ENCODE data around the gene STT3B.

The STT3B gene

DNA sequence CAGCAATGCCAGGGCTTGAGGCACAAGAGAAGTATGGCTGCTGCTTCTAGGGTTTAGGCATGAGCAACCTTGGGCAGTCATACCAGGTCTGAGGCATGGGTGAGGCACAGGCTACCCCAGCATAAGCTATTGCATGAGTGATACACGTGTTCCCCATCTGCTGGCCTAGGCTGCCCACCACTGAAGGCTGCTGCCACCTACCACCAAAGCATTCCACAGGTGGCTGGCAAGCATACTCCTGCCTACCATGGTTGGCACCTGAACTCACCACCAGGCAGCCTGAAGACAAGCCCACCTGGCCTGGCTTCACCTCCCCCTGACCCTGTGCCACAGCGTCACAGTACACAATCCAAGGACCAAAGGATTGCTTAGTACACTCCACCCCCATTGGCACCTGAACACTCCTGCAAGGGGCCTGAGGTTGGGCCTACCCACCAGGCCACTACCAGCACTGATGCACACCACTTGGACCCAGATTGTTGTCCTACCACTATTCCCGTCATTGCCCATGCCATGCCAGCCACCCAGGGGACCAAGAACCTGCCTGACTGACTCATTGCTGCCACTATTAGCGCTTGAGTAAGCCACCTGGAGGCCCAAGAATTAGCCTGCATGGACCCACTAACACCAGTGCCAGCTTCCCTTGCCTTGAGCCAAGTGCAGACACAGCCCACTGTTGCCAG lies 115.7 kb downstream of the STT3B start:
- DNase-seq (ENCODE audit: low spot score) = no peak

- DNase-seq (ENCODE audit: low spot score) = no peak
Measured at GRCh38 chr3:31652296-31652695, 119.6 kb downstream of the STT3B start.

DNA sequence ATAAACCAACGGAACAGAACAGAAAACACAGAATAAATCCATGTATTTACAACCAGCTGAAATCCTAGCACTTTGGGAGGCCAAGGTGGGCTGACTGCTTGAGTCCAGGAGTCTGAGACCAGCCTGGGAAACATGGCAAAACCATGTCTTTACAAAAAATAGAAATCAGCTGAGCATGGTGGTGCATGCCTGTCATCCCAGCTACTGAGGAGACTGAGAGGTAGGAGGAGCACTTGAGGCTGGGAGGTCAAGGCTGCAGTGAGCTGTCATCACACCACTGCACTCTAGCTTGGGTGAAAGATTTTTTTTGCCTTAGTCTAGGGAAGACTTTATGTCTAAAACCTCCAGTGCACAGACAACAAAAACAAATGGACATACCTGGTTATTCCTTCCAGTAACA lies 120.7 kb downstream of the STT3B start:
- no peak for DNase-seq (ENCODE audit: low spot score)

DNA sequence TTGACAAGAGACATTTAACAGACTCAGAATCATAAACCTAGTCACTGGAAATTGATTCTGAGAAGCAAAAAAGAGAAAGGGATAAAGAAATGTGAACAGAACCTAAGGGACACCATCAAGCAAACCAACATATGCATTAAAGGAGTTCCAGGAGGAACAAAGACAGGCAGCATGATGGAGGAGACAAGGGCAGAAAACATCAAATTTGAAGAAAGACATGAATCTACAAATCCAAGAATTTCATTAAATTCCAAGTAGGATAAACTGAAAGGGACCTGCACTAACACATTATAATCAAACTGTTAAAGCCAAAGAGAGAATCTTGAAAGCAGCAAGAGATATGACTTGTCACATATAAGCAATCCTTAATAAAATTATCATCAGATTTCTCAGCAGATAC lies 122.3 kb downstream of the STT3B start:
- DNase-seq (ENCODE audit: low spot score) = no peak

DNA sequence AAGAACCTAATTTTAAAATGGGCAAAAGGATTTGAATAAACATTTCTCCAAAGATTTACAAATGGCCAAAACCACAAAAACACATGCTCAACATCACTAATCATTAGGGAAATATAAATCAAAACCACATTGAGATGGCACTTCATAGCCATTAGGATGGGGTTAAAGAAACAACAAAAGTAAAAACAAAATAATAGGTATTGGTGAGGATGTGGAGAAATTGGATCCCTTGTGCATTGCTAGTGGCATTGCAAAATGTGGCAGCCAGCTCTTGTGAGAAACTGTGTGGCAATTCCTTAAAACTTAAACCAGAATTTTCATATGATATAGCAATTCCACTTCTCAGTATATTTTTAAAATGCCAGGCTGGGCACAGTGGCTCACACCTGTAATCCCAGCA lies 126.5 kb downstream of the STT3B start:
- no peak for DNase-seq (ENCODE audit: low spot score)

- DNase-seq (ENCODE audit: low spot score) = no peak
Measured at GRCh38 chr3:31661286-31661685, 128.6 kb downstream of the STT3B start.

GRCh38 chr3:31661993-31662670 lies 129.4 kb downstream of the STT3B start:
- DNase-seq (ENCODE audit: low spot score) = no peak

DNA sequence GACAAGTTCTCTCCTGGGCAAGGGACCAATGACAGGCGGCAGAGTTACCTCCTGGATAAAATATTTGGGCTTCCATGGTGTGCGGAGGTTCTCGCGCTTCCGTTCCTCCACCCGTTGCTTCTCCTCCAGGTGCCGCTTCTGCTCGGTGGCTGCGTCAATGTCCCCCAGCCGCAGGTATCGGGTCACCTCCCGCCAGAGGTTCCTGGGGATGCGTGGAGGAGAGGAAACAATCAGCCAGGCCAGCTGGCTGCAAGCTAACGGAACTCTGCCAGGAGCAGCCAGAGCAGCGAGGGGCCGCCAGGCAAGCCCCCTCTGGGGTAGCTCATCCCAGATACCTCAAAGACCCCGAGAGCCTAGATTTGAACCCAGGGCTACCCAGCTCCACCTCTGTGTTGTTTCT lies 131.3 kb downstream of the STT3B start:
- no peak for DNase-seq (ENCODE audit: low spot score)

GRCh38 chr3:31667582-31667981 lies 134.9 kb downstream of the STT3B start:
- DNase-seq (ENCODE audit: low spot score) = peak; percentile 24

DNA sequence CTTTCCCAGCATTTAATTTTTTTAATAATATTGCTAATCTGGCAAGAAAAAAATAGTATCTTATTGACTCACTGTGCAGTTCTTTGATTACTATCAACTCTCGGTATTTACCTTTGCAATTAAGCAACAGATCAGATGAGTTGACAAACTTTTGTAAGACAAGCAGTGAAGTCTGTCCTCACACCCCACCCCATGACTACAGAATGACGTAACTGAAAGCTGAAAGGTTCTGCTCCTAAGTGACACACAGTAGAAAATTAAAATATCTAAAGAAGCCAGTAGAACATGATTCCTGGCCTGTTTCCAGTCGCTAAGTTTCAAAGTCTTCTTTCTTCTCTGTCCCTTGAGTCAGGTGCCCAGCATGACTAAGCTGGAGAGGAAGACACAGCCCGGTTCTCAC lies 135.5 kb downstream of the STT3B start:
- DNase-seq (ENCODE audit: low spot score) = no peak

DNA sequence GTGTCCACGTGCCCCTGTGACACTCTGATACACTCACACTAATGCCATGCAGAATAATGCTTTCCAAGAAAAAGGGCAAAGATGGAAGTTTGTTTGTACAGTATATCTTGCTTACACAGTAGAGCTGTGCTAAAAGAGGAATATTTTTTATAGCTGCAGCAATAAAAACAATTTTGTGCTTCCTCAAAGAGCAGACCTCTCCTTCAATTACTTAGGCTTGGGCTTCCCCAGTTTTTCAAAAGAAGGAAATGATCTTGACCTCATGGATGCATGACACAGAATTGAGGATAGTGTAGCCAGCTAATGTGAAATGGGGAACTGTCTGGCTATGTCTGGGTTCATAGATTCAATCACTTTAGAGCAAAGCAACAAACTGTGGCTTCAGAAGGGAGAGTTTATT lies 137.4 kb downstream of the STT3B start:
- no peak for DNase-seq (ENCODE audit: low spot score)

GRCh38 chr3:31670722-31671121 lies 138.0 kb downstream of the STT3B start:
- DNase-seq (ENCODE audit: low spot score) = no peak

DNA sequence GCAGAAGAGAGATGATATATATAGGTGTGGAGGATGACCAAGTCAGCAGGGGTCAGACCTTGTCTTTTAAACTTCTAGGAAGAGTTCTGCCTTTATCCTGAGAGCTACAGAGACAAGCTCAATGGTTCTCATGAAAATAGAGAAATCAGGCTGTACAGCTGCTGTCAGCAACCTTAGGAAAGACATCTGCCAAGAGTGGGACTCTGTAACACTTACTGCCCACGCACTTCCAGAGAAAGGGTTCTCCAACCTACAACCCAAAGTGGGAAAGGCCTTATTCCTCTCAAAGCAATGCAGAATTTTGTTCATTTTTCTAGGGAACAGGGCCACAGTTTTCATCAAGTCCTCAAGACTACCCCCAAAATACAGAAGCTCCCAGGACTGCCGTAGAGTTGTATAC lies 138.7 kb downstream of the STT3B start:
- DNase-seq (ENCODE audit: low spot score) = no peak

DNA sequence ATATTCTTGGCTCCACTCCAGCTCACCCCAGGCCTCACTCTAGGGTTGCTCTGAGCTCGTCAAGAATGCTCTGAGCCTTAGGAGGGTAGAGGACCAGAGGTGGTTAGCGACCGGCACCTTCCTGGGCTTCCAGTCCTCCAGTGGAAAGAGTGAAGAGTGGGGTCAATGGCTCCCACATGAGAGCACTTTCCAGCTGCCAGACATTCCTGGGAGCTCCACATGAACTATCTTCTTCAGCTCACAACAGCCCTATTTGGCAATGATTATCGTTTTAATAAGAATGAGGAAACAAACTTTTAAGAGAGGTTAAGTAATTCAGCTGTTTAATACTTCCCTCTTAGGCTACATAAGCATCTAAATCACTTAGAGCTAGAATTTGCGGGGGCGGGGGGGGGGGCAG lies 139.3 kb downstream of the STT3B start:
- no peak for DNase-seq (ENCODE audit: low spot score)

DNA sequence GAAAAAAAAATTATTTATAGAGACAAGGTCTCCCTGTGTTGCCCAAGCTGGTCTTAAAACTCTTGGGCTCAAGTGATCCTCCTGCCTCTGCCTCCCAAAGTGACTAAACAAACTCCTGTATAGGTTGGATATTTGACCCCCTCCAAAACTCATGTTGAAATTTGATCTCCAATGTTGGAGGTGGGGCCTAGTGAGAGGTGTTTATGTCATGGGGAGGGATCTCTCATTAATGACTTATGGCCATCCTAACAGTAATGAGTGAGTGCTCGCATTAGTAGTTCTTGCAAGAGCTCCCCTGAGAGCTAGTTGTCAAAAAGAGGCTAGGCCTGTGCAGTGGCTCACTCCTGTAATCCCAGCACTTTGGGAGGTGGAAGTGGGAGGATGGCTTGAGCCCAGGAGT lies 141.2 kb downstream of the STT3B start:
- DNase-seq (ENCODE audit: low spot score) = no peak

- DNase-seq (ENCODE audit: low spot score) = no peak
Measured at GRCh38 chr3:31676556-31676955, 143.8 kb downstream of the STT3B start.

DNA sequence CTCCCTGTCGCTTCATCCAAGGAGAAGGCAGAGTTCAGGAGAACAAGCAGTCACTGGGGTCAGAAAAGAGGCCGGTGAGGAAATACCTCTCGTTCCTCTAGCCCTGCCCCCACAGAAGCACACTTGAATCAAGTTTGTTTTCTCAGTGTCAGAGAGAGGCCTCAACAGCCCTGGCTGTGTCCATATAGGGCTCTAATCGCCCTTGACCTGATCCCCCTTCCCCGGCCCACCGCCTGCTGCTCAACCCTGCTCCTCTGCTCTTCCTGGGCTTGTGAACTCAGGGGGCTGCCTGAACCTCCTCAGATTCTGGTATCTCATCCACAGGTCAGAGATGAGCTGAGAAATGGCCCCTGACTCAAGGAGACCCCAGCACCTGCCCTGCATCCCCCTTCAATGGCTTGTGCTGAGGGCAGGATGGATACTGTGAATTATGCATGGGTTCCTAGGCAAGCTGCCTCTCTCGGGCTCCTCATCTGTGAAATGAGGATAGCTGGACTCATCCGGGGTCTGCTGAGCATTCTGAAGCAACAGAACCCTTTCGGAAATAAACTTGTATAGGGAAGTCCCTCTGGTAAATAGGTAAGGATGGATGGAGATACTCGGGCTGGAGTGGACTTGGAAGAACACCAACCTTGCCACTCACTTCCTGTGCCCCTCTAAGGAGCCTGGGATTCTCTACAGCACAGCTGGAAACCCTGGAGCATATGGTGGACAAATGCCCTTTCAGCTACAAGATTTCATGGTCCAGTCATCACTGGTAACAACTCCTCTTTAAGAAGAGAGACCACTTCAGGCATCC lies 147.5 kb downstream of the STT3B start:
- no peak for DNase-seq (ENCODE audit: low spot score)
